ENCODE measurements around the gene SLAMF6.

DNA sequence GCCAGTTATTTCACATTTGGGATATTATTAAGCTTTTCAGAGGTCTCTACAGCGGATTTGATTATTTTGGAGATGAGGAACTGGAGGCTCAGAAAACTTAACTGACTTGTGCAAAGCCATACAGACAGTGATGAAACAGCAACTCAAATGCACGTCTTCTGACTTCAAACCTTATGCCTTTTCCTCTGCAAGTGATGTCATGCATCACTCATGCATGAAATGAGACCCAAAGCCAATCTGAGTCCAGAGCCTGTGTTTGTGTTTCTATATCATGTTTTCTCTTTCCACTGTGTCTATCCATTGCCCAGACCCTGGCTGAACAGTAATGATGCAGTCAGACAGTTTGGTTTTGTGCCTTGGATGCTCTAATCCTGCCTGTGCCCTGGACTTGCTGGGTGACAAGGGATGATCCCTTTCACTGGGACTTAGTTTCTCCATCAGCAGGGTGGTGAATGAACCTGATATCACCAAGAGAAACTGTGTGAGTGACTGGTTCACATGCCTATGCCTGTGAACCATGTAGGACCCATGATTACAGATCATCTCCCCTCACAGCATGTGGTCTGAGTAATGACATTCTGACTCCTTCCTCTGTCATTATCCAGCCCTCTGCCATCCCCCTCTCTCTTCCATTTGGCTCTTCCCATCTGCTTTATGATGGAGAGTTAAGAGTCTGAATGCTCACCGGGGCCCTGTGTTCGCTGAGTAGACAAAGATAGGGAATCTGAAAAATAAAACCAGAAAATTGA is 33.4 kb downstream of the SLAMF6 start:
- TF ChIP-seq EZH2 (IDR thresholded peaks at IDR 0.05; ENCODE audit: low read length) = no peak
- TF ChIP-seq, protein P1, sequence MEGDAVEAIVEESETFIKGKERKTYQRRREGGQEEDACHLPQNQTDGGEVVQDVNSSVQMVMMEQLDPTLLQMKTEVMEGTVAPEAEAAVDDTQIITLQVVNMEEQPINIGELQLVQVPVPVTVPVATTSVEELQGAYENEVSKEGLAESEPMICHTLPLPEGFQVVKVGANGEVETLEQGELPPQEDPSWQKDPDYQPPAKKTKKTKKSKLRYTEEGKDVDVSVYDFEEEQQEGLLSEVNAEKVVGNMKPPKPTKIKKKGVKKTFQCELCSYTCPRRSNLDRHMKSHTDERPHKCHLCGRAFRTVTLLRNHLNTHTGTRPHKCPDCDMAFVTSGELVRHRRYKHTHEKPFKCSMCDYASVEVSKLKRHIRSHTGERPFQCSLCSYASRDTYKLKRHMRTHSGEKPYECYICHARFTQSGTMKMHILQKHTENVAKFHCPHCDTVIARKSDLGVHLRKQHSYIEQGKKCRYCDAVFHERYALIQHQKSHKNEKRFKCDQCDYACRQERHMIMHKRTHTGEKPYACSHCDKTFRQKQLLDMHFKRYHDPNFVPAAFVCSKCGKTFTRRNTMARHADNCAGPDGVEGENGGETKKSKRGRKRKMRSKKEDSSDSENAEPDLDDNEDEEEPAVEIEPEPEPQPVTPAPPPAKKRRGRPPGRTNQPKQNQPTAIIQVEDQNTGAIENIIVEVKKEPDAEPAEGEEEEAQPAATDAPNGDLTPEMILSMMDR (optimal IDR thresholded peaks at IDR 0.05 in 1 of 3, IDR thresholded peaks at IDR 0.05 in 1 of 3, conservative IDR thresholded peaks at IDR 0.05 in 1 of 3; ENCODE audit: extremely low read depth in 1 of 3, insufficient read depth in 2 of 3, low read length in 3 of 3) = no peak

All from keratinocyte (primary cell).